Dermis microvascular lymphatic vessel endothelial cell (primary cell): ENCODE results near the gene CECR2. TPM values are rescaled to one million over a fixed set of nuclear protein-coding genes. Genes with fewer than 3 reads are reported as not detected.
A peak's percentile ranks its signal among the peaks of the same experiment; 100 is the strongest.

Source experiments
- DNase-seq, 2 donors: peaks; one replicate each; pipeline versions ENCODE4 v3.0.0 to v3.0.0-alpha.2; 2010; ENCODE audit warnings: low read depth in 2 of 2
- total RNA-seq: library from RNA; depleted of rRNA; stranded (reverse); fragments of >200 nt; gene quantifications from 2 replicates; pipeline ENCODE4 v1.2.1, GENCODE V29; 2014

CECR2 gene
- total RNA-seq, 1 donor from 2014 or later, result under 0.01 TPM

DNA sequence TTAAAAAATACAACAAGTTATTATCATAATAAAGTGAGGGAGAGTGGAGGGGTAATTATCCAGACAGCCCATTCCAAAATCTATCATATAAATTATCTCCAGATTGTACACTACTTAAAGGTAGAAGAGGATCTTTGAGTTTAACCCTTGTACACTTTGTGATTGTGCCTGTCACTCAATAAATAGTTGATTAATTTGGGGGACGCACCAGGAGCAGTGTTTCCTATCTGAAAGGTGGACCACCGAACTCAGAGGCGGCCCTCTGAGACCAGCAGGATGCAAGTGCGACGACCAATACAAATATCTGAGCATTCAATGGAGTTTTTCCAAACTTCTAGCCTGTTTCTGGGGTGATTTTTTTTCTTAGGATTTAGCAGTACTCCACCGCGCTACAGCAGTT lies 1.1 kb upstream of the CECR2 start:
- DNase-seq, result no peak

DNA sequence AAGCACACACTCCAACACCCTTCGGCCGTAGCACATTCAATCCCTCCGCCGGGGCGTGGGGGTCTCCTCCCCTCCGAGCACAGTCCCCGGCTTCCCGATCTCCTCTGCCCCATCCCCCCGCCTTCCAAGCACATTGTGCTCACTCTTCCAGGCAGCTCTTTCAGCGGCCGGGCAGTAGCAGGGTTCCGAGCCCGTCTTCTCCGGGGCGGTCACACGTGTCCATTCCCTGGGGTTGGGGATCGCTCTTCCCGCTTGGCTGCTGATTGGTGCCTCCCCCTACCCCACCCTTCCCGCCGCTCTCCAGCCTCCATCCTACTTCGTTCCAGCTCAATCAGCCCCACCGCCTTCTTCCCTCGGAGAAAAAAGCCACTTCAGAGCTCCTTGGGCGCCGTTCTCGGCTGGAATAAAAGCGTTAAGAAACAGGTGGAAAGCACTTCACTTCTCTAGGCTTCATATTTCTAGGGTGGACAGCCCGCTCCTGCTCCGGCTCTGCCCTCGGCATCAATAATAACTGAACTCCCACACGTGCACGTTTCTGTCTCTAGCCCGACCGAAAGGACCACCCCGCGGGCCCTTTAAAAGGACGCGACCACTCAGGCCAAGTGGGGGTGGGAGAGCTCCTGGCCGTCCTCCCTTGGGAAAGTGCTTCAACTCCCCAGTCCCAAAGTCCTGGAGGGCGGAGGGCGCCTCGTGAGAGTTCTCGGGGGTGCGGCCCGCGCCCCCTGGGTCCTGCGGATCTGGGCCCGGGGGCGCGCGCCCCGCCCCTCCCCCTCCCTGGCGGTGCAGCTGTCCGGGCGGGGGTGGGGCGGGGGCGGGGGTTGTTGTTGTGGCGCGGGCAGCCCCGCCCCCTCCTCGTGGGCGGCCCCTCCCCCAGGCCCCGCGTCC lies 464 bp upstream of the CECR2 start:
- peak in 1 of 2 donors; percentile 14 for DNase-seq

DNA sequence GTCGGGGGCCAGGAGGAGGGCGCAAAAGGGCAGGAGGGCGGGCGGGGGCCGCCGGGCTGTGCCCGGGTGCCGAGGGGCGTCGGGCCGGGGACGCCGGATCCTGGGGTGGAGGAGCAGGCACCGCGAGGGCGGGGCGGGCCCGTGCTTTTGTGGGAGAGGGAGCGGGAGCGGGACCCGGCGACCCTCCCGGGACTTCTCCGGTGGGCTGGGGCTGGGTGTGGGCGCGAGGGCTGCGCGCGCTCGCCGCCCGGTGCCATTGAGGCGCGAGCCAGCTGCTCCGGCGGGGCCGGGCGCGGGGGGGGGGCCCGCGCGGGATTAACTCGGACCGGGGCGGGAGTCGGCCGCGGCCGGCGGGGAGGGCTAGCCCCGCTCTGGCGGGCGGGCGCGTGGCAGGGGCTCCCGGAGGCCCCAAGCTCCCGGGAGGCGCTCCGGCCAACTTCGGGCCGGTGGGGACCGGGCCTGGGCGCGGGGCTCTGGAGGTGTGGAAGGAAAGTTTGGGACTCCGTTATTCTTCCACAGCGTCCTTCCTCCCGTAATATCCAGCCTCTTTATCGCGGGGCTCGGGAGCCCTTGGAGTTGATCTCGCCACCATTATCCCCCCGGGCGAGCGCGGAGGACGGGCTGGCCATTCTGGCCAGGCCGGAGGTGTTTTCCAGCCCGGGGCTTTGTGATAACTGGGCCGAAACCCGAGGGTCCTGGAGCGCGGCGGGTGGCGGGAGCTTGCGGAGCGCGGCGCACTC lies 936 bp downstream of the CECR2 start:
- no peak for DNase-seq

DNA sequence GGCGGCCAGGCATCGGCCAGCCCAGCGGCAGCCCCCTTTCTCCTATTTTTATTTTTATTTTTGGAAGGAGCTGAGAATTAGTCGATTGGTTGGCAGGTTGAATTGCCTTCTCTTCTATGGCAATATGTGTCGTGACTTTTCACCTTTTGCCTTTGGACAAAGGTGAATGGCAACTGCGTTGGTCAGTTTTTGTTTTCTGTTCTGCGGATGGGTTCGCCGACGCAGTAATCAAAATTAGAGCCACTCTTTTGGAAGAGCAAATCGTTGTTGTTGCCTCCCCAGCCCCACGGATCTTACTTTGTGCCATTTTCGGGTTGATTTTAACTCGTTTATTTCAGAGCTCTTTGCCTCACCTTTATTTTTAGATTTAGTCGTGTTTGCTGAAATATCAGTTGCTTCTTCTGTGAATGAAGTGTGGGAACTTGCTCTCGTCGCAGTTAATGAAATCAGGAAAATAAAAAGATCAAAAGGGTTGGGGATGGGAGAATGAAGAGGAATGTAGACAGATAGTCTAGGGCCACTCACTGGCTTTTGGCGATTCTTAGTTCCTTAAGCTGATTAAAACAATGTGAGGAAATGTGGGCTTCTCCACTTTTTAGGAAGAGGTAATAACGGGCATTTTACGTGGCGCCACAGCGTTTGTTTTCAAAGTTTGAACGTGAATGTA lies 1.6 kb downstream of the CECR2 start:
- no peak for DNase-seq

DNA sequence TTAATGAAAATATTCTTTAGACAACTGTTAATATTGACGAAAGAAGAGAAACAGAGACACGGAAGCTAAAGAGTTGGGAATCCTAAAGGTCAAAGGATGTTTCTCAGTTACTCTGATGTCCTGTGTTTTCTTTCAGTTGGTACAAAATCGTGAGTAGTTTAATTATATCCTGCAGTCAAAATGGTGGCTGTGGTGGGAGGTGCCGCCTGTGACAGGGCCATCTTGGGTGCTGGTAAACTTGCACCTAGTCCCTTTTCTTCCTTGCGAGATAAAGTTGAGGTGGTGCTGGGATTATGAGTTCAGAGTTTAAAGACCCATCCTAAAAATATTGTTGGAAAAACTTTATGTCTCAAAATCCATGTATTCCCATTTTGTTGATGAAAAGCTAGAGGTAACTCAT lies 2.2 kb downstream of the CECR2 start:
- DNase-seq, result no peak

DNA sequence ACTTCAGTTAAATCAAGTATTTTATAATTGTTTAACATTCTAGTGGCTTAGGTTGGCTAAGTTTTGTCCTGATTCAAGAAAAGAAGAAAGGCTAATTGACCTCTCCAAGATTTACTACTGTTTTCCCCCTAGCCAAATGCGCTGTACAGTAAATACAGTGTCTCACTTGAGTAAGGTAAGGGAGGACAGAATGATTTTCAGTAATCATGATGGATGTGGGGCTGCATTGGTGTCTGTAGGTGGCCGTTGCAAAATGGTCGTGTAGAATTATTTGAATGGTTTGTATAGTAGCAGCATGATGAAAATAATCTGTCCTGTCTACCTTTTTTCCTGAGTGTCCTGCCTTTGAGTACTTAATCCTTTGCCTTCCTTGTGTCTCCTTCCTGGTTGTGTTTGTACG lies 4.6 kb downstream of the CECR2 start:
- no peak for DNase-seq

DNA sequence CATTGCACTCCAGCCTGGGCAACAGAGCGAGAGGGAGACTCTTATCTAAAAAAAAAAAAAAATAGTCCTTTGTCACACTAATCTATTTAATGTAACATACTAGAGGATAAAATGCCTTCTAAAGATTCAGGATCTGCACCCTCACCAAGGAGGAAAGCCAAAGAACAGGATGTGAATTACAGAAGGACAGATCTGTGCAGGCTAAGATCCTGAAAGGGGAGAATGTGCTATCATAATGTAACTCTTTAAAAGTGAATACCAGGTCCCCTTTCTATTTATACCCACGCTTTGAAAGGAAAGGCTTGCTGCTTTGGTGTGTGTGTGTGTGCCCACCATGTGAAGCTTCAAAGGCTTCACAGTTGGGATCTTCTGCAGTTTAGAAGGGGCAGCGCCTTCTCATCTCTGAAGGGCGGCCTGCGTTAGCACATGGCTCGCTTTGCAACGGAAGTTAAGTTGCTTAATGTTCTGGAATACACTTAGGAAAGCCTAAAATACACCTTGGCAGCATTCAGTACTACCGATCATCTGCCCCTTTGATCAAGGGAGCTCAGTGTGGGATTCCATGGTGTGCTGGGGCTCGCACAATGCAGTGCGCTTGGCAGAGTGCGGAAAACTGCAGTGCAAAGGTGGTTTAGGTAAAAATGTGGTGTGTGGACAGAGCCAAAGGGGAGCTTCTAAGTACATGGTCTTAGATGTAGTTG lies 6.8 kb downstream of the CECR2 start:
- DNase-seq, result no peak

DNA sequence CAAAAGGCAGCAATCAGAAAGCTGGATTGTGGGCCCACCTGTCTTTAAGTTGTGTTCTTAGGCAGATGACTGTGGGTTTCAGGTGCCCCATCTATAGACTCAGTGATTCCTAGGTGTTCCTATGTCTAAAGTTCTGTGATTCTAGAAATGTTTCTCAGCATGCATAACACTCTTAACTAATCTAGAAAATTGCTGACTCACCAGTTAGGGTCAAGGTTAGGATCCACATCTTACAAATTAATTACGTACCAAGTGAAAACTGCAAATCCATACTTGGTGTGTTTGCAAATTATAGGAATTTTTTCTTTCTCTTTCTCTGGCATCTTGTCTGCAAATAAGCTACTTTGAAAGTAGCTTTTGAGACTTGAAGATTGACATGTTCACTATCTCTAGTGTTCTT lies 7.7 kb downstream of the CECR2 start:
- no peak for DNase-seq

DNA sequence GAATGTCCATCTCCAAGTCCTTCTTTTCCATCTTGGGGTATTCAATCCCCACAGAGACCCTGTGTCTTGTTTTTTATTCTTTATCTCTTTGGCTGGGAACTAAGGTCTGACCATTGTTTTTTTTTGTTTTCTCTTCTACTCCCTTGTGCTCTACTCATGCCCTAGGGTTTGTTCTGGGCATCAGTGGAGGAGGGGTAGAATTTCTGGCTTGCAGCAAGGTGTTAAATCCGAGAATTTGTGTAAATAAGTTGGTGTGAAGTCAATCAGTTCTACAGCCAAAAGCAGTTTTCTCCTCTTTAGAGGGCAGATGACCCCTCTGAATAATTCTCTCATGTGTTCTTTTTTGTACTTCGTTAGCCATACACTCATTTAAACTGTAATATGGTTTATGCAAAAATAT lies 10.7 kb downstream of the CECR2 start:
- DNase-seq, result no peak

DNA sequence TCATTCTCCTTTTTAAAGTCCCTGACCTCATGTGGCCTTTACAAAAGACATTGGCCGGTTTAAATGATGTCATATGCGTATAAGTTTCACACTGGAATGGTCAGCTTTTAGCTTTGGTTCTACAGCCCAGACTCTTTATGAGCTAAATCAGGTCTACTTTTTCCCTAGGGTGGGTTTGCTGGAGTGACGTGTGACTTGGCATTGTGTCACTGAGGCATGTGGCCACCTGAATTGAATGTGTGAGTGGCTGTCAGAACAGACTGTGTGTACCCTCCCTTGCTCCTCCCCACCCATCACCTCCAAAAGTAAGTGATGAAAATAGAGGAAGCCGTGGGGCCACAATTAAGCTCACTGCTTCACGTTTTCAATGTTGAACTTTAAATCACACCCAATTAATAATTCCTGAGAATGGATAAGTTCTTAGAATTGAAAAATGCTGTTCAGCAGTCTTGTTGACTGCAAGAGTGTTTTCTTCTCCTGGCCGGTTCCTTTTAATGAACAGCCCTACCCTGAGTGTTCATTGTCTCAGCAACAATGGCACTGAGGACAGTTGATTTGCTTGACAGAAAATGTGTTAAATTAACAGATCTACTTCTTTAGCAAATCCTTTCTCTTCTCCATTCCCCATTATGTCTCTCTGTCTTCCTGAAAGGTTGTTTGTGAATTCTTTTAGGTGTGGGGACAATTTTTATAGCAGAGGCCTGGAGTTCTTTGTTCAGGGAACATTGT lies 11.3 kb downstream of the CECR2 start:
- DNase-seq, result no peak

DNA sequence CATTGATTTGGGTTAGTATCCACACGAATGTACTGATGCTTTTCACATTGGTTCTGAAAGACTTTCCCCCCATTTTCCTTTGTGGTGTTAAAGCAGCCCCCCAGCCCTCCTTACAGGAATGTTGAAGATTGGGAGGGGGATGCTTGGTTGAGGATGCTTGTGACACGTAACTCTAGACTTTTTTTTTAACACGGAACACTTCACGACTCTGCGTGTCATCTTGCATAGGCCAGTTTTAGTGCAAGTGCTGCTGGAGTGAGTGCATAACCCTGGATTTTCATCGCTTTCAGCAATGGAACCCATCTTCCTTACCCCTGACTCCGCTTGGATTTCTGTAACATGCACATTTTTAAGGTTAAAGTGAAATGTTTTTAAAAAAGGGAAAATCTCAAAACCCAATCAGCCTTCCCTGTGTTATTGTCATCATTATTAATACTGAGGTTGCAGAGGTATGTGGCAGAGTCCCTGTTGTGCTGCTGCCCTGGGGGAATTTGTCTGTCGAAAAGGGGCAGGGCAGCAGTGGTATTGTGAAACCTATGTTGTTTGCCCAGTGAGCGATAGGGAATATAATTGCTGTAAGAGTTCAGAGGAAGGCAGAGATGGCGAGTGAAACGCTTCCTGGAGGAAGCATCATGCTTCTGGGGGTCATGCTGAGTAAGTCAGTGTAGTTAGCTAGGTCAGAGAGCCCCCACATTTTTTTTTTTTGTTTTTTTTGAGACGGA lies 12.1 kb downstream of the CECR2 start:
- DNase-seq, result no peak

DNA sequence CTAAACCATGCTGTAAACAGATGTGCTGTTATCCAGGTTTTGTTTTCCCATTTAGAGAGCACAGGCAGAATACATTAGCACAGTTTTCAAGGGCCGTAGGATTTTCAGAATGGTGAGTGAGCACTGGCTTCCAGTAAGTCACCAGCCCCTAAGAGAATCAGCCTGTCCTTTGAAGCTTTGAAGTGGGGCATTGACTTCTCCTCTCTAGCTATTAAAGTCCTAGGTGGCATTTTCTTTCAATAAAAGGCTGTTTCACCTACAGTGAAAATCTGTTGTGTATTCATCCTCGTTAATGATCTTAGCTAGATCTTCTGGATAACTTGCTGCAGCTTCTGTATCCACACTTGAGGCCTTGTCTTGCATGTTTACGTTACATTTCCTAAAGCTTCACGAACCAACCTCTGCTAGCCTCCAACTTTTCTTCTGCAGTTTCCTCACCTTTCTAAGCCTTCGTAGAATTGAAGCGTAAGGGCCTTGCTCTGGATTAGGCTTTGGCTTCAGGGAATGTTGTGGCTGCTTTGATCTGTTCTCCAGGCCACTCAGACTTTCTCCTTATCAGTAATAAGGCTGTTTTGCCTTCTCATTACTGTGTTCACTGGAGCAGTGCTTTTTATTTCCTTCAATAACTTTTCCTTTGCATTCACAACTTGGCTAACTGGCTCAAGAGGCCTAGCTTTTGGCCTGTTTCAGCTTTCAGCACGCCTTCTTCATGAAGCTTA lies 15.5 kb downstream of the CECR2 start:
- DNase-seq, result no peak

DNA sequence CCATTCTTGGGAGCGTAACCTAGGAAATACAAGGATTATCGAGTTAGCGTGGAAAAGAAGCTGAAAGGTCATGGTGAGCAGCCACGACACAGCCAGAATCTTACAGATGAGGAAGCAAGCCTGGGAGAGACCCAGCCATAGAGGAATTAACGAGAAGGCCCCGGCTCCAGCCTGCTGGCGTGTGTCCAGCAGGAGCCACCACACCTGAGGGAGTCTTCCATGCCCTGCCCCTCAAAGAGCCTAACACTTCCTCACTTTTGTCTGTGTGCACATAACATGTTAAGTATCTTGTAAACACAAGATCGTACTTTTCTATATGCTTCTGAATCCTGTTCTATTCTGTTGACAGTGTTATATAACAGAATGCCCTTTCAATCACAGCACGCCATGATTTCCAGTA lies 18.1 kb downstream of the CECR2 start:
- DNase-seq, result no peak

DNA sequence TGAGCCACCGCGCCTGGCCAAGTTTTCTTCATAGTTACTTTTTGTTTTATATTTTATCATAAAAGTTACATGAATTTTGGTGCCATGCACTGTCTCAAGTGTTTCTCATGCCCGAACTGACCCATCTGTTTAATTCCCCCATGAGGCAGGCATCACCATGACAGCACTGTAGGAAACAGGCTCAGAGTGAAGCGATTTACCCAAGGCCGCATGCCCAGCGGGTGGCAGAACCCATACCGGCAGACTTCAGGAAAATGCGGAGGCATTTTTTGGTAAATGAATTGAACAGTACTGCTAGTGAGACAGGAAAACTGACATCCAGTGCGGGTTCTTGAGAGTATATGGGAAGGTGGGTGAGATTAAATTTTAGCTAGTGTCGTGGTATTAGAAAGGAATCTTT lies 19.0 kb downstream of the CECR2 start:
- no peak for DNase-seq

DNA sequence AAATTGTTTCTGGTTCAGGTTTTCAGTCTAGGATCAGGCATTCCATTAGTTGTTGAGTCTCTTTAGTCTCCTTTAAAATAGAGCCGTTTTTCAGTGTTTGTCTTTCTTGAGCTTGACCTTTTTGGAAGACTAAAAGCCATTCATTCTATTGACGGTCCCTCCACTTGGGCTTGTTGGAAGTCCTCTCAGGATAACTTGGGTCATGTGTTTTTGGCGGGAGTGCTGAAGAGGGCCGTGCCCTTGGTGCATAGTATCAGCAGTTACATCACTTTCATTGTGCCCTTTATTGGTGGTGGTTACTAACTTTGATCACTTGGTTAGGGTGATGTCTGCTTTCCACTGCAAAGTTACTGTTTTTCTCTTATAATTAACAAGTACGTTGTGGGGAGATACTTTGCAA lies 20.8 kb downstream of the CECR2 start:
- DNase-seq, result no peak

DNA sequence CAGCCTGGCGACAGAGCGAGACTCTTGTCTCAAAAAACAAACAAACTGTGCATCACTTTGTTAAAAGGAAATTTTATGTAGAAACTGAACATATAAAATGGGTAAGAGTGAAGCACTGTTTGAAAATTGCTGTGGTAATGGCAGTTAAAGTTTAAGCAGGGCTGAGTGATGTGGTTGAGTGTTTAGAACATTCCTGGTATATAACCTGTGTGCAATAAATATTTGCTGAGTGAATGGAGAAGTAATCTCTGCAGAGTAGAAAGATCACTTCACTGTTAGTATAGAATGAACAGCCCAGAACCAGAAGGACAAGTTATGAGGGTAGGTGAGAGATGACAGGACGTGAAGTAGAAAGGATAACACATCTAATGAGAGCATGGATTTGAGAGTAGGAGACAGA lies 27.3 kb downstream of the CECR2 start:
- DNase-seq, result no peak

DNA sequence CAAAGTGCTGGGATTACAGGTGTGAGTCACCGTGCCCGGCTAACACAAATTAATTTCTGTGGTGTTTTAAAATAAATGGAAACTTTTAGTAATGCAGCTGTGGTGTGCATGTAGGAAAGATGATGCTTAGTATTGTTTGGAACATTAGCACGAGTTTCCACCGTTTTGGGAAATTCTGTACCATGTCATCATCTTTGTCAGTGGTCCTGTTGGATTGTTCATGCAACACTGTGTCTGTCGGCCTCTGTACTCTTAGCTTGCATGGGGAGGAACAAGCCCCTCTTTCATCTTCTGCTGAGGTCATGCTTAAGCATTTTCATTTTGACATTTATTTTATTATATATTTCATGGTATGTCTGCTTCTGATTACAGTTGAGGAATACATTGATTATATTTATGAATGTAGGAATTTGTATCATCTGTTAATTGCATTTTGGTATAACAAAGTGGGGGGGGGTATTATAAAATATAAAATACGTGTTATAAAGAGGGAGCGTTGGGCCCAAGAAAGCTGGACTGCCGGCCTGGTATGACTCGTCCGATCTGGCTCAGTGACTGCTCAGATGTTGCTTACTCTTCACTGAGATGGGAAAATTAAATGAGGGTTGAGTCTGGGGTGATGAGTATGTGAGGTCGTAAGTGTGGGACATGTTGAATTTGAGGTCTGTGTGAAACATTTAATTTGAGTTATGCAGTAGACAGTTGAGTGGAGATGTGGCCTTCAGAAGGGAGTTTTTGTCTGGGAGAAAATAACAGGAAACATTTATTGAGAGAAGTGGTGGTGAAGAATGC lies 28.7 kb downstream of the CECR2 start:
- DNase-seq, result no peak

DNA sequence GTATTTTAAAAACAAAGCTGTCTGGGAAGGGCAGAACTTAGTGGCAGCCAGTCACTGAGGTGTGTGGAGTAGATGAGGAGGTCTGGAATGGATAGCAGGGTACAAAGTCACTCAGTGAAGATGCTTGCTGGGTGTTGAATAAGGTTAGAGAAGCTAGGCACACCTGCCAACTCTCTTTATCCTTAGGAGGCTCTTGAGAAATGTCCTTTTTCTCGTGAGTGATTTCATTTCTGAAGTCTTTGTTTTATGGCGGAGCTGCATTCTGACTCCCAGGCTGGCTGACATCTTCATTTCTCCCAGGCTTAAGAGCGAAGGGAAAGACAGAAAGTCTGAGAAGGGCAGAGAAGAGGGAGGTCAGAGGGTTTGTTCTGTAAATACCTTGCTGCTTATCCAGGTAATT lies 31.0 kb downstream of the CECR2 start:
- no peak for DNase-seq

DNA sequence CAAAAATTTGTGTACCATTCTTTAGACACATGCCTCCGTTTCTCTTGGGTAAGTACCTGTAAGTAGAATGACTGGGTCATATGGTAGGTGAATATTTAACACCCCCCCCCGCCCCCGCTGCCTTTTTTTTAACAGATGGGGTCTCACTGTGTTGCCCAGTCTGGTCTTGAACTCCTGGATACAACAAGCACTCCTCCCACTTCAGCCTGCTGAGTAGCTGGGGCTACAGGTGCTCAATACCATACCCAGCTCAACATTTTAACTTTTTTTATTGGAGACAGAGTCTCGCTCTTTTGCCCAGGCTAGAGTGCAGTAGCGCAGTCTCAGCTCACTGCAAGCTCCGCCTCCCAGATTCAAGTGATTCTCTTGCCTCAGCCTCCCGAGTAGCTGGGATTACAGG lies 32.5 kb downstream of the CECR2 start:
- no peak for DNase-seq
